ENCODE results near the gene GLCCI1. TPM values are rescaled to one million over a fixed set of nuclear protein-coding genes. Genes with fewer than 3 reads are reported as not detected.

GLCCI1 gene
- total and polyA plus RNA-seq, 2 of the 13 experiments (the other 11 are each of a cell fraction or from before 2014, with no cell fraction given): 1.3 to 1.7 TPM

- DNase-seq (ENCODE audit: low spot score): no peak
- Histone ChIP-seq H3K4me1 (ENCODE audit: insufficient read depth, low read length) (no peaks in the 10 kb centered on the region), H3K79me2 (ENCODE audit: insufficient read depth, low read length) (no peaks in the 10 kb centered on the region), H2AFZ (ENCODE audit: low read length) (no peak overlapping the region), H3K4me2 (ENCODE audit: low read depth, low read length) (no peak overlapping the region), H4K20me1 (ENCODE audit: insufficient read depth, low read length) (no peaks in the 10 kb centered on the region), H3K9me3 (ENCODE audit: low read length) (no peaks in the 10 kb centered on the region), H3K9ac (ENCODE audit: insufficient read depth, low read depth, low read length) (no peak overlapping the region), H3K27ac (ENCODE audit: extremely low read length, insufficient read depth, low read length) (no peak overlapping the region), H3K36me3 (replicated peaks in 1 of 2; ENCODE audit: control insufficient read depth in 1 of 2, insufficient read depth in 2 of 2, low read length in 2 of 2) (no peaks in the 10 kb centered on the region), H3K27me3 (ENCODE audit: control insufficient read depth in 1 of 2, insufficient read depth in 2 of 2, low read length in 2 of 2) (no peaks in the 10 kb centered on the region), H3K4me3 (replicated peaks in 1 of 3; ENCODE audit: insufficient read depth in 1 of 3, low read depth in 2 of 3, low read length in 3 of 3) (no peak overlapping the region)
- ATAC-seq: no peak
- in situ Hi-C loops (cut with HindIII; ENCODE audit: extremely low pct_ligation_motif_present, low pct_unique_long_range_greater_than_20kb): no loop called here
- no peak for FAIRE-seq
- 96% methylated on average over 1 of the region's 1 CpG for WGBS (ENCODE audit: low lambda C conversion rate)
- TF ChIP-seq TCF12 (IDR thresholded peaks at IDR 0.05) (no peak), TCF12 (CRISPR knock-in tag; IDR thresholded peaks at IDR 0.05) (no peak), GPBP1L1 (CRISPR knock-in tag; IDR thresholded peaks at IDR 0.05) (no peak), ZNF75D (CRISPR knock-in tag; IDR thresholded peaks at IDR 0.05; ENCODE audit: borderline replicate concordance) (no peak), ARHGAP35 (CRISPR knock-in tag; IDR thresholded peaks at IDR 0.05; ENCODE audit: borderline replicate concordance) (no peak), ZNF264 (CRISPR knock-in tag; IDR thresholded peaks at IDR 0.05) (no peak), ZNF549 (CRISPR knock-in tag; IDR thresholded peaks at IDR 0.05) (no peak), RBM22 (optimal IDR thresholded peaks at IDR 0.05; ENCODE audit: low read length) (no peak), XBP1 (CRISPR knock-in tag; IDR thresholded peaks at IDR 0.05) (no peak), ARID5B (CRISPR knock-in tag; IDR thresholded peaks at IDR 0.05) (no peak), CHD2 (IDR thresholded peaks at IDR 0.05; ENCODE audit: low read depth, low read length) (no peak), HNRNPLL (IDR thresholded peaks at IDR 0.05; ENCODE audit: low read depth, low read length, poor library complexity, severe bottlenecking) (no peak), ARID2 (CRISPR knock-in tag; IDR thresholded peaks at IDR 0.05; ENCODE audit: borderline replicate concordance) (no peak), ZNF441 (CRISPR knock-in tag; IDR thresholded peaks at IDR 0.05; ENCODE audit: borderline replicate concordance) (no peak), HNRNPK (IDR thresholded peaks at IDR 0.05; ENCODE audit: low read depth, low read length, poor library complexity, severe bottlenecking) (no peak), NCOA5 (CRISPR knock-in tag; IDR thresholded peaks at IDR 0.05) (no peak)
- CTCF ChIA-PET (ENCODE audit: low intra/inter-chr PET ratio, low total read pairs): no interaction called here
- BruUV-seq (replicated peaks): no TSS peak
- POLR2A ChIA-PET: no interaction called here
- intact Hi-C loops (cut with micrococcal nuclease; ENCODE audit: unreplicated experiment): no loop called here
These were observed 50.4 kb downstream of the GLCCI1 start for GRCh38 chr7:8018961-8019360.
